DMS153 (cell line): ENCODE measurements around the gene NTSR1.
A peak's percentile ranks its signal among the peaks of the same experiment; 100 is the strongest.

ENCODE experiments used
- DNase-seq: peaks from one replicate; lab custom pipeline; 2025; lab: John Stamatoyannopoulos, UW

Gene NTSR1

GRCh38 chr20:62755817-62756724, 47.4 kb downstream of the NTSR1 start:
- DNase-seq = no peak

GRCh38 chr20:62758226-62758912, 49.7 kb downstream of the NTSR1 start:
- DNase-seq = no peak

- DNase-seq = no peak
These were observed 51.4 kb downstream of the NTSR1 start for GRCh38 chr20:62759981-62760431.

- no peak for DNase-seq
These were observed 51.8 kb downstream of the NTSR1 start for GRCh38 chr20:62760471-62760855.

- no peak for DNase-seq
These were observed 52.5 kb downstream of the NTSR1 start for GRCh38 chr20:62760856-62761758.

- DNase-seq = no peak
These were observed 53.1 kb downstream of the NTSR1 start for GRCh38 chr20:62761759-62762131.

- DNase-seq = no peak
These were observed 53.7 kb downstream of the NTSR1 start for GRCh38 chr20:62762376-62762775.

GRCh38 chr20:62762801-62763368, 54.2 kb downstream of the NTSR1 start:
- DNase-seq = no peak

- DNase-seq = no peak
These were observed 54.8 kb downstream of the NTSR1 start for GRCh38 chr20:62763404-62763803.

- DNase-seq = no peak
These were observed 55.7 kb downstream of the NTSR1 start for GRCh38 chr20:62764156-62764935.

GRCh38 chr20:62765021-62765420, 56.4 kb downstream of the NTSR1 start:
- no peak for DNase-seq

- no peak for DNase-seq
These were observed 56.9 kb downstream of the NTSR1 start for GRCh38 chr20:62765432-62766070.

GRCh38 chr20:62766071-62766450, 57.4 kb downstream of the NTSR1 start:
- no peak for DNase-seq

GRCh38 chr20:62766716-62767115, 58.1 kb downstream of the NTSR1 start:
- DNase-seq = peak; percentile 33

- DNase-seq = no peak
These were observed 59.6 kb downstream of the NTSR1 start for GRCh38 chr20:62768234-62768546.

GRCh38 chr20:62768551-62769287, 60.1 kb downstream of the NTSR1 start:
- DNase-seq = no peak

GRCh38 chr20:62769346-62770071, 60.9 kb downstream of the NTSR1 start:
- no peak for DNase-seq

GRCh38 chr20:62770111-62770910, 61.7 kb downstream of the NTSR1 start:
- no peak for DNase-seq

- no peak for DNase-seq
These were observed 62.3 kb downstream of the NTSR1 start for GRCh38 chr20:62770916-62771315.
